Kasumi-1 (cell line): Measurements from ENCODE around the gene SMPD2.

Source experiments
- DNase-seq, 2 experiments: peaks; one replicate each; lab custom pipeline; 2025; lab: John Stamatoyannopoulos, UW

Gene SMPD2

GRCh38 chr6:109440331-109441068, at the start of gene SMPD2, which contains the start of gene PPIL6:
Gene SMPD2, plus strand, starts transcription at chr6:109440724. Its CDS starts 398 bp downstream, at chr6:109441122.
Gene PPIL6, minus strand, starts transcription at chr6:109440628. Its CDS starts 38 bp downstream, at chr6:109440590.
- peak; percentile 58 to 59 for DNase-seq

- no peak for DNase-seq
Measured at GRCh38 chr6:109393157-109393885, 47.2 kb upstream of the SMPD2 start.

GRCh38 chr6:109393886-109394281, 46.6 kb upstream of the SMPD2 start:
- DNase-seq: no peak

- no peak for DNase-seq
Measured at GRCh38 chr6:109396046-109396718, 44.3 kb upstream of the SMPD2 start.

- DNase-seq: peak; percentile 61 to 76
Measured at GRCh38 chr6:109397020-109397419, 43.5 kb upstream of the SMPD2 start.

- no peak for DNase-seq
Measured at GRCh38 chr6:109406196-109406595, 34.3 kb upstream of the SMPD2 start.

GRCh38 chr6:109411034-109411433, 29.5 kb upstream of the SMPD2 start:
- no peak for DNase-seq

GRCh38 chr6:109417646-109418045, 22.9 kb upstream of the SMPD2 start:
- no peak for DNase-seq

- peak; percentile 10 to 38 for DNase-seq
Measured at GRCh38 chr6:109420751-109421150, 19.8 kb upstream of the SMPD2 start.

- DNase-seq: no peak
Measured at GRCh38 chr6:109421184-109421583, 19.3 kb upstream of the SMPD2 start.

GRCh38 chr6:109424946-109425345, 15.6 kb upstream of the SMPD2 start:
- no peak for DNase-seq

- DNase-seq: no peak
Measured at GRCh38 chr6:109428889-109429477, 11.5 kb upstream of the SMPD2 start.

GRCh38 chr6:109429496-109429895, 11.0 kb upstream of the SMPD2 start:
- DNase-seq: no peak

- DNase-seq: no peak
Measured at GRCh38 chr6:109434456-109434855, 6.1 kb upstream of the SMPD2 start.

- no peak for DNase-seq
Measured at GRCh38 chr6:109436041-109436440, 4.5 kb upstream of the SMPD2 start.

GRCh38 chr6:109441069-109441816, 719 bp downstream of the SMPD2 start:
- DNase-seq: peak in 1 of 2 experiments; percentile 19

- DNase-seq: no peak
Measured at GRCh38 chr6:109442393-109442924, 1.9 kb downstream of the SMPD2 start.

- no peak for DNase-seq
Measured at GRCh38 chr6:109443425-109443950, 3.0 kb downstream of the SMPD2 start.

GRCh38 chr6:109445382-109445781, 4.9 kb downstream of the SMPD2 start:
- peak in 1 of 2 experiments; percentile 9 for DNase-seq

GRCh38 chr6:109446072-109446471, 5.5 kb downstream of the SMPD2 start:
- no peak for DNase-seq

GRCh38 chr6:109446541-109446940, 6.0 kb downstream of the SMPD2 start:
- DNase-seq: no peak
